ENCODE measurements around the gene TSSK3.

- TF ChIP-seq EZH2 (IDR thresholded peaks at IDR 0.05; ENCODE audit: borderline replicate concordance, low read depth, low read length, severe bottlenecking): no peak
- TF ChIP-seq MAX (IDR thresholded peaks at IDR 0.05; ENCODE audit: insufficient read depth, insufficient read length): no peak
Observed at GRCh38 chr1:32377541-32378220, 15.3 kb downstream of the TSSK3 start.
